Measurements from ENCODE around the gene NPAS3. TPM values are rescaled to one million over a fixed set of nuclear protein-coding genes. Genes with fewer than 3 reads are reported as not detected.

NPAS3 gene
- total and polyA plus RNA-seq, 2 of the 13 experiments (the other 11 are each of a cell fraction or from before 2014, with no cell fraction given) = not detected

GRCh38 chr14:33738029-33738428 is 799.4 kb downstream of the NPAS3 start:
- no peak overlapping the region for H3K27ac ChIP-seq (ENCODE audit: extremely low read length, insufficient read depth, low read length)
- H3K27me3 ChIP-seq (ENCODE audit: control insufficient read depth in 1 of 2, insufficient read depth in 2 of 2, low read length in 2 of 2) = peaks cover 0 to 6% of the 10 kb centered on the region in 2 experiments; a peak in 1 of 5 replicates
- H3K4me2 ChIP-seq (ENCODE audit: low read depth, low read length) = no peak overlapping the region
- ChIA-PET POLR2A (no interaction called here), CTCF (ENCODE audit: low intra/inter-chr PET ratio, low total read pairs) (no interaction called here)
- ATAC-seq = no peak
- no peaks in the 10 kb centered on the region for H3K4me1 ChIP-seq (ENCODE audit: insufficient read depth, low read length)
- no peaks in the 10 kb centered on the region for H3K79me2 ChIP-seq (ENCODE audit: insufficient read depth, low read length)
- H4K20me1 ChIP-seq (ENCODE audit: insufficient read depth, low read length) = no peaks in the 10 kb centered on the region
- no peak overlapping the region for H2AFZ ChIP-seq (ENCODE audit: low read length)
- H3K36me3 ChIP-seq (replicated peaks in 1 of 2; ENCODE audit: control insufficient read depth in 1 of 2, insufficient read depth in 2 of 2, low read length in 2 of 2) = no peaks in the 10 kb centered on the region
- intact Hi-C loops (cut with micrococcal nuclease; ENCODE audit: unreplicated experiment) = no loop called here
- H3K9ac ChIP-seq (ENCODE audit: insufficient read depth, low read depth, low read length) = no peak overlapping the region
- no peak for TF ChIP-seq IKZF4 (CRISPR knock-in tag; IDR thresholded peaks at IDR 0.05; ENCODE audit: borderline replicate concordance, low read depth, not compliant biosample characterization)
- no peak for TF ChIP-seq NCOA5 (CRISPR knock-in tag; IDR thresholded peaks at IDR 0.05)
- no peak for TF ChIP-seq ZNF773 (CRISPR knock-in tag; IDR thresholded peaks at IDR 0.05; ENCODE audit: borderline replicate concordance)
- peak; percentile 67 for TF ChIP-seq ZNF629 (CRISPR knock-in tag; conservative IDR thresholded peaks at IDR 0.05)
- TF ChIP-seq NR2C2 (CRISPR knock-in tag; IDR thresholded peaks at IDR 0.05; ENCODE audit: borderline replicate concordance) = no peak
- no TSS peak for BruUV-seq (replicated peaks)
- H3K9me3 ChIP-seq (ENCODE audit: low read length) = no peaks in the 10 kb centered on the region
- DNase-seq (ENCODE audit: low spot score) = no peak
- 8% methylated on average over 4 of the region's 4 CpGs for WGBS (ENCODE audit: low lambda C conversion rate)
- FAIRE-seq = no peak
- no peak overlapping the region for H3K4me3 ChIP-seq (replicated peaks in 1 of 3; ENCODE audit: insufficient read depth in 1 of 3, low read depth in 2 of 3, low read length in 3 of 3)
- in situ Hi-C loops (cut with HindIII; ENCODE audit: extremely low pct_ligation_motif_present, low pct_unique_long_range_greater_than_20kb) = no loop called here

GRCh38 chr14:33738491-33738890 is 799.8 kb downstream of the NPAS3 start:
- intact Hi-C loops (cut with micrococcal nuclease; ENCODE audit: unreplicated experiment) (no loop called here), in situ Hi-C loops (cut with HindIII; ENCODE audit: extremely low pct_ligation_motif_present, low pct_unique_long_range_greater_than_20kb) (no loop called here)
- CTCF ChIA-PET (ENCODE audit: low intra/inter-chr PET ratio, low total read pairs) = no interaction called here
- peaks cover 0 to 6% of the 10 kb centered on the region in 2 experiments; a peak in 1 of 5 replicates for H3K27me3 ChIP-seq (ENCODE audit: control insufficient read depth in 1 of 2, insufficient read depth in 2 of 2, low read length in 2 of 2)
- POLR2A ChIA-PET = no interaction called here
- no peaks in the 10 kb centered on the region for H3K4me1 ChIP-seq (ENCODE audit: insufficient read depth, low read length)
- no peak overlapping the region for H3K4me3 ChIP-seq (replicated peaks in 1 of 3; ENCODE audit: insufficient read depth in 1 of 3, low read depth in 2 of 3, low read length in 3 of 3)
- no peaks in the 10 kb centered on the region for H3K79me2 ChIP-seq (ENCODE audit: insufficient read depth, low read length)
- ATAC-seq (no peak), FAIRE-seq (no peak), DNase-seq (ENCODE audit: low spot score) (no peak)
- H3K27ac ChIP-seq (ENCODE audit: extremely low read length, insufficient read depth, low read length) = no peak overlapping the region
- H3K36me3 ChIP-seq (replicated peaks in 1 of 2; ENCODE audit: control insufficient read depth in 1 of 2, insufficient read depth in 2 of 2, low read length in 2 of 2) = no peaks in the 10 kb centered on the region
- no peak overlapping the region for H2AFZ ChIP-seq (ENCODE audit: low read length)
- H4K20me1 ChIP-seq (ENCODE audit: insufficient read depth, low read length) = no peaks in the 10 kb centered on the region
- no peak overlapping the region for H3K4me2 ChIP-seq (ENCODE audit: low read depth, low read length)
- peaks cover under 1% of the 10 kb centered on the region; the same call in 1 of the 2 replicates for H3K9me3 ChIP-seq (ENCODE audit: low read length)
- WGBS (ENCODE audit: low lambda C conversion rate) = 5% methylated on average over 3 of the region's 3 CpGs
- no peak overlapping the region for H3K9ac ChIP-seq (ENCODE audit: insufficient read depth, low read depth, low read length)
- BruUV-seq (replicated peaks) = no TSS peak
- TF ChIP-seq ZNF569 (CRISPR knock-in tag; IDR thresholded peaks at IDR 0.05; ENCODE audit: borderline replicate concordance) = no peak
- no peak for TF ChIP-seq CEBPZ (IDR thresholded peaks at IDR 0.05; ENCODE audit: low read length)
- no peak for TF ChIP-seq RBM39 (IDR thresholded peaks at IDR 0.05; ENCODE audit: low read depth, low read length, poor library complexity, severe bottlenecking)
- TF ChIP-seq PRPF4 (IDR thresholded peaks at IDR 0.05; ENCODE audit: low read depth, low read length, poor library complexity, severe bottlenecking) = no peak
- TF ChIP-seq ZNF138 (CRISPR knock-in tag; IDR thresholded peaks at IDR 0.05; ENCODE audit: low read depth) = no peak
- no peak for TF ChIP-seq NFATC3 (CRISPR knock-in tag; IDR thresholded peaks at IDR 0.05)
- no peak for TF ChIP-seq ZNF720 (CRISPR knock-in tag; IDR thresholded peaks at IDR 0.05)
- no peak for TF ChIP-seq SATB2 (CRISPR knock-in tag; IDR thresholded peaks at IDR 0.05)
- TF ChIP-seq ZNF225 (CRISPR knock-in tag; IDR thresholded peaks at IDR 0.05) = no peak
- no peak for TF ChIP-seq ZNF746 (CRISPR knock-in tag; IDR thresholded peaks at IDR 0.05)

Measured in HepG2 (cell line).